ENCODE results near the gene PSME3IP1. TPM values are rescaled to one million over a fixed set of nuclear protein-coding genes. Genes with fewer than 3 reads are reported as not detected.

Gene PSME3IP1
- polyA plus RNA-seq, 1 experiment, result 68.9 TPM

GRCh38 chr16:57167953-57168352 is 17.9 kb downstream of the PSME3IP1 start:
- ChIA-PET CTCF (interaction anchor here (0.6 to 1.0 kb wide), 10 partner anchors 10 to 244 kb away, joined by 3 to 13 read pairs (median 3); no protein-coding TSS in a partner anchor), POLR2A (no interaction called here)
- Histone ChIP-seq H3K4me3 (ENCODE audit: low read depth, low read length) (no peak overlapping the region), H3K27me3 (ENCODE audit: control insufficient read depth, insufficient read depth, low read length) (no peaks in the 10 kb centered on the region), H3K9me3 (ENCODE audit: control insufficient read depth, insufficient read depth, low read length) (no peaks in the 10 kb centered on the region), H3K27ac (ENCODE audit: low read depth, low read length) (no peak overlapping the region)
- peak; percentile 29 for DNase-seq (ENCODE audit: low read depth, low spot score)
- peak; percentile 83 for TF ChIP-seq CTCF (IDR thresholded peaks at IDR 0.05; ENCODE audit: low read depth, low read length)

DNA sequence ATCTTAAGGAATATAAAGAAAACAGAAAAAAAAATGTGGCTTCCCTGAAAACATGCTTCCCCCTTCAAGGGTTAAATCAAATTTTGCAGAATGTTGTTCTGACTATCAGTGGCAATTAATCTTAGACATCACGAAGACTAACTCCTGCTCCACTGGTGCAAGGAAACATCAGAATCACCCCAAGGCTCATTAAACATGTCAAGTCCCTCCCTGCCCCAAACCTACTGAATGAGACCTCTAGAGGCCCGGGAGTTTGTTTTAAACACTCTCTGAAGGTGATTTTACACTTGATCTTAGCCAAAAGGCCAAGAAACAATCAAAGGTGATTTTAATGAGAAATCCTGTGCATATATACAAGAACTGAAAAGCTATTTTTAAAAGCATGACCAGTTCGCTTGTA is 18.3 kb downstream of the PSME3IP1 start:
- Histone ChIP-seq H3K27me3 (ENCODE audit: control insufficient read depth, insufficient read depth, low read length) (no peaks in the 10 kb centered on the region), H3K4me3 (ENCODE audit: low read depth, low read length) (no peak overlapping the region), H3K27ac (ENCODE audit: low read depth, low read length) (no peak overlapping the region), H3K9me3 (ENCODE audit: control insufficient read depth, insufficient read depth, low read length) (no peaks in the 10 kb centered on the region)
- DNase-seq (ENCODE audit: low read depth, low spot score), result no peak
- ChIA-PET CTCF (interaction anchor here (0.6 to 1.7 kb wide), 10 partner anchors 9 to 300 kb away, joined by 3 to 13 read pairs (median 4); no protein-coding TSS in a partner anchor), POLR2A (no interaction called here)
- TF ChIP-seq CTCF (IDR thresholded peaks at IDR 0.05; ENCODE audit: low read depth, low read length), result no peak

- no peaks in the 10 kb centered on the region for H3K9me3 ChIP-seq (ENCODE audit: control insufficient read depth, insufficient read depth, low read length)
- no peaks in the 10 kb centered on the region for H3K27me3 ChIP-seq (ENCODE audit: control insufficient read depth, insufficient read depth, low read length)
- ChIA-PET POLR2A (no interaction called here), CTCF (interaction anchor here (1.4 to 1.7 kb wide), 2 partner anchors 83 to 299 kb away, joined by 4 to 10 read pairs; no protein-coding TSS in a partner anchor)
- no peak for DNase-seq (ENCODE audit: low read depth, low spot score)
- no peak for TF ChIP-seq CTCF (IDR thresholded peaks at IDR 0.05; ENCODE audit: low read depth, low read length)
- H3K4me3 ChIP-seq (ENCODE audit: low read depth, low read length), result no peak overlapping the region
- no peak overlapping the region for H3K27ac ChIP-seq (ENCODE audit: low read depth, low read length)
These were observed 18.9 kb downstream of the PSME3IP1 start for GRCh38 chr16:57166951-57167350.

DNA sequence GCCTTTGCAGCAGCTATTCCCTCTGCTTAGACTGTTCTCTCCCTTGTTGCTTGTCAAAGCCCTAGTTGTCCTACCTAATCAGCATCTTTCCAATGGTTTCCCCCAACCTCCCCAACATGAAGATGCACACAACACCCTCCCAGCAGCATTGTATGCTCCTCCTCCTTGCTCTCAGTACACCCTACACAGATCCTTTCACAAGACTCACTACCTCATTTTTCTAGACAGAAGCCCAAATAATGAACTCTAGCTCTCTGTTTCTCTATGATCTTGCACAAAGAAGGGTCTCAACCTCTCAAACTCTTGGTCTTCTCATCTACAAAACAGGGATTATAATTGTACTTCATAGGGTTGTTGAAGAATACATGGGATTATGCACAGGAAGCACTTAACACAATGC is 19.4 kb downstream of the PSME3IP1 start:
- H3K9me3 ChIP-seq (ENCODE audit: control insufficient read depth, insufficient read depth, low read length), result no peaks in the 10 kb centered on the region
- no peak for TF ChIP-seq CTCF (IDR thresholded peaks at IDR 0.05; ENCODE audit: low read depth, low read length)
- no peak overlapping the region for H3K4me3 ChIP-seq (ENCODE audit: low read depth, low read length)
- no peak for DNase-seq (ENCODE audit: low read depth, low spot score)
- H3K27me3 ChIP-seq (ENCODE audit: control insufficient read depth, insufficient read depth, low read length), result no peaks in the 10 kb centered on the region
- CTCF ChIA-PET, result interaction anchor here (1.4 to 1.7 kb wide), 2 partner anchors 82 to 299 kb away, joined by 4 to 10 read pairs; no protein-coding TSS in a partner anchor
- POLR2A ChIA-PET, result no interaction called here
- H3K27ac ChIP-seq (ENCODE audit: low read depth, low read length), result no peak overlapping the region

- Histone ChIP-seq H3K9me3 (ENCODE audit: control insufficient read depth, insufficient read depth, low read length) (no peaks in the 10 kb centered on the region), H3K4me3 (ENCODE audit: low read depth, low read length) (no peak overlapping the region), H3K27ac (ENCODE audit: low read depth, low read length) (no peak overlapping the region), H3K27me3 (ENCODE audit: control insufficient read depth, insufficient read depth, low read length) (no peaks in the 10 kb centered on the region)
- ChIA-PET CTCF (interaction anchor here (1.4 to 1.7 kb wide), 2 partner anchors 82 to 298 kb away, joined by 4 to 10 read pairs; no protein-coding TSS in a partner anchor), POLR2A (interaction anchor here (0.7 kb wide), 1 partner anchor 24 kb away, joined by 3 read pairs; no protein-coding TSS in a partner anchor)
- DNase-seq (ENCODE audit: low read depth, low spot score), result no peak
- no peak for TF ChIP-seq CTCF (IDR thresholded peaks at IDR 0.05; ENCODE audit: low read depth, low read length)
These were observed 19.9 kb downstream of the PSME3IP1 start for GRCh38 chr16:57165938-57166337.
